Thyroid gland (tissue), 4 donors: Measurements from ENCODE around the gene RPH3AL.
"Not testable (repeated sequence)": the region's sequence is repeated elsewhere in the genome, so short reads cannot be mapped to it uniquely, and the experiment has no call there.

Source experiments
- CTCF ChIP-seq, 6 experiments: fragments of 200-600 bp in 3 of 6; fragments of 450-650 bp in 3 of 6; sonication (generic) in 3 of 6; IDR thresholded peaks; one replicate each; pipeline ENCODE4 v1.5.1; 2016 to 2019; ENCODE audit warnings: antibody characterized with exemption in 6 of 6, mild to moderate bottlenecking in 2 of 6, inconsistent platforms in 1 of 6, moderate library complexity in 1 of 6
- POLR2A ChIP-seq, 2 donors: fragments of 450-650 bp; IDR thresholded peaks; one replicate each; pipeline ENCODE4 v1.6.1; 2017; ENCODE audit warnings: antibody characterized with exemption in 2 of 2, mild to moderate bottlenecking in 2 of 2, moderate library complexity in 1 of 2

DNA sequence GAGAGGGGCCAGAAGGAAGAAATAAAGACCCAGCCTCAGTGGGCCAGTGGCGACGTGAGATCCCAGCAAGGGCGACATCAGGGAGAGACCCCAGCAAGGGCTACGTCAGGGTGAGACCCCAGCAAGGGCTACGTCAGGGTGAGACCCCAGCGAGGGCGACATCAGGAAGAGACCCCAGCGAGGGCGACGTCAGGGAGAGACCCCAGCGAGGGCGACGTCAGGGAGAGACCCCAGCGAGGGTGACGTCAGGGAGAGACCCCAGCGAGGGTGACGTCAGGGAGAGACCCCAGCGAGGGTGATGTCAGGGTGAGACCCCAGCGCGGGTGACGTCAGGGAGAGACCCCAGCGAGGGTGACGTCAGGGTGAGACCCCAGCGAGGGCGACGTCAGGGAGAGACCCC is 79.8 kb downstream of the RPH3AL start:
- not testable (repeated sequence) for TF ChIP-seq CTCF, POLR2A (IDR thresholded peaks at IDR 0.05)
